T47D (cell line): ENCODE data around the gene ZCWPW2.

ENCODE experiments used
- DNase-seq, 2 experiments: peaks; one replicate each; pipeline versions ENCODE4 v3.0.0 to v3.0.0-alpha.2; 2011 to 2012; ENCODE audit warnings: low read depth in 1 of 2, low spot score in 1 of 2
- JUND ChIP-seq: IDR thresholded peaks from 2 replicates; pipeline ENCODE4 v1.6.1; 2012; ENCODE audit warnings: low read depth
- in situ Hi-C: cut with HindIII; loops from 2 replicates; pipeline ENCODE4 v1.10.0; 2016; ENCODE audit warnings: low sequenced_read_pairs, low pct_unique_long_range_greater_than_20kb

Gene ZCWPW2

DNA sequence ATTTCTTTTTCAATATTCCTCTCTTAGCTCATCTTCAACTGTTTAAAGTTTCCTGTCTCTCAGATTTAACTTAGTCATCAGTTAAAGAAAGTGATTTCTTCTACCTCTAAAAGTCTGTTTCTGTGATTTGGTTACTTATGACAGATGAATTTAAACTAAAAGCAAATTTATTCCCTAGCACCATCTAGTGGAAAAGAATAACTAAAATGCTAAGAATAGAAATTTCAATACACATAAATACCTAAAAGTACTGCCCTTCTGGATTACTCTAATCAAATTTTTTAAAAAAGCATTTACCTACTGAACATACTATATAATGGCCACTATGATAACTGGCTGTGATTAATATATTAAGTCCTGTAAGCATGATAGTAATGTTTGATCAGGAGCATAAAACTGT, 14.0 kb upstream of the ZCWPW2 start:
- no peak for TF ChIP-seq JUND
- no peak for DNase-seq
- in situ Hi-C loops = no loop called here

- in situ Hi-C loops = no loop called here
- TF ChIP-seq JUND = no peak
- DNase-seq = no peak
Measured at GRCh38 chr3:28335246-28335645, 13.3 kb upstream of the ZCWPW2 start.

DNA sequence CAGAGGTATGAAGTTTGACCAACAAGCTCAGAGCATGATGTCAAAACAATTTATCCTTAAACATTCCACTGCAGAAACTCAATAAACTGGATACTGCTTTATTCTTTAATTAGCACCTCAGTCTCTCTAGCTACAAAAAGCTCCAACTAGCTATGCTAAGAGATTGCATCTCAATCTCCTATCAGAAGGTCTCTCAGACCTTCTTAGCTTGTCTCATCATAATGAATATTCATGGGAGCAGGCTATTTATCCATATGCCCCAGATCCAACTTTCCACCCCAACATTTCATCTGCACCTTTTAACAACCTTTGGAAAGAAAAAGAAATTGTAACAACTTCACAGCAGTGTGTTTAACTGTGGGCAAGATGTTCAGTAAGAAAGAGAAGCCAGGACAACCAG, 11.3 kb upstream of the ZCWPW2 start:
- no peak for DNase-seq
- no peak for TF ChIP-seq JUND
- in situ Hi-C loops = no loop called here

- in situ Hi-C loops = no loop called here
Measured at GRCh38 chr3:28343144-28343543, 5.4 kb upstream of the ZCWPW2 start.

DNA sequence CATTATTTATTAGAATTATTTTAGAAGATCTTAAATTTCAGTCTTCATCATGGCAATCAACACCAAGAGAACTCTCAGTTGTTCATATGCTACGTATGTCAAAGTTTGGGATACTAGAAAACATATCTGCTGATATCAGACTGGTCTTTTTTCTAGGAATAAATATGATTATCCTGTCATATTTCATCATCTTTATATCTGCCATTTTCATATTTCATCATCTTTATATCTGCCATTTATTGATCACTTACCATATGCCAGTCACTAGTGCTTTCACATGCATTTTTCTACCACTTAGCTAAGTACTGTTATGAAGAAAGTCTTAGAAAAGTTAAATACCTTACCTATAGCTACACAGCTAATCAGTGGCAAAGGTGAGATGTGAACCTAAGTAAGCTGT, 2.8 kb upstream of the ZCWPW2 start:
- in situ Hi-C loops = no loop called here

More at GRCh38 chr3:28343144-28343543, 5.4 kb upstream of the ZCWPW2 start:
- no peak for DNase-seq
- TF ChIP-seq JUND = no peak

GRCh38 chr3:28347374-28348264, 902 bp upstream of the ZCWPW2 start:
- TF ChIP-seq JUND = no peak
- DNase-seq = peak; percentile 1 to 15
- in situ Hi-C loops = no loop called here

More for the DNA sequence above, 2.8 kb upstream of the ZCWPW2 start:
- no peak for TF ChIP-seq JUND
- DNase-seq = no peak

GRCh38 chr3:28348265-28348628, 274 bp upstream of the ZCWPW2 start:
- no peak for DNase-seq
- in situ Hi-C loops = no loop called here

GRCh38 chr3:28349469-28350000, 1.0 kb downstream of the ZCWPW2 start:
- no peak for DNase-seq
- no peak for TF ChIP-seq JUND
- in situ Hi-C loops = no loop called here

More at GRCh38 chr3:28348265-28348628, 274 bp upstream of the ZCWPW2 start:
- TF ChIP-seq JUND = no peak

DNA sequence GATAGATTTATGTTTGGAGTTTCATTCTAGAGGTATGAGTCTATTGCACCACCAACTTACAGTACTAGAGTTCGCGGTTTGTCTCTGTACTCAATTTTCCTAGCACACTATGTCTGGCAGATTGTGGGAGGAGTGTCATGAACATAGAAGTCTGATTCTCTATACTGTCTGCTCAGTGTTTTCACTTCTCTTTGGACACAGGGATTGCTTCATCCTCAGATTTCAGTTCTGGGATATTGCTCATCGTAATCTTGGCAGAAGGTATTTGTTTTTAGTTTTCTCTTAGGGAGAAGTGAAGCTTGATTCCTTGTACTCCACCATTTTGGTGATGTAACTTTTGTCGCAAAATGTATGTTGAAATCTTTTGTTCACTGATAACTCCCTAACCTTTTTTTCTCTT, 27.9 kb downstream of the ZCWPW2 start:
- in situ Hi-C loops = no loop called here
- TF ChIP-seq JUND = no peak
- no peak for DNase-seq

- no peak for DNase-seq
- TF ChIP-seq JUND = no peak
- in situ Hi-C loops = no loop called here
Measured at GRCh38 chr3:28386049-28386448, 37.5 kb downstream of the ZCWPW2 start.

DNA sequence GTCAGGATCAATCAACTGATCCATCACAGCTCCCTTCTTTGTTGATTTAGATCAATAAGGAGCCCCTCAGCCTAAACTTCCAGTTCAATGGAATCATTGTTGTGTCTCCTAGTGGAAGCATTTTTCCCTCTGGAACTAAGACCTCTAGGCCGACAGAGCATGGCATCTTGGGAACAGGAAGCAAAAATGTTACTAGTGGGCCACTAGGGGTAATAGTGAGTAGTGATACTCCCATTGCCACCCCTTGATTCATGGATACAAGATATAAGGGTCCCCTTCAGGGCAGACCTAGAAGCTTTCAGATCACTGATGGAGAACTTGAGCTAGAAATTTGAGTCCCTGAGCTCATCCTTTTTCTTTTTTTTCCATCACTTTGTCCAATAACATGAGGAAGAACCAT, 40.5 kb downstream of the ZCWPW2 start:
- TF ChIP-seq JUND = no peak
- in situ Hi-C loops = no loop called here
- DNase-seq = no peak

DNA sequence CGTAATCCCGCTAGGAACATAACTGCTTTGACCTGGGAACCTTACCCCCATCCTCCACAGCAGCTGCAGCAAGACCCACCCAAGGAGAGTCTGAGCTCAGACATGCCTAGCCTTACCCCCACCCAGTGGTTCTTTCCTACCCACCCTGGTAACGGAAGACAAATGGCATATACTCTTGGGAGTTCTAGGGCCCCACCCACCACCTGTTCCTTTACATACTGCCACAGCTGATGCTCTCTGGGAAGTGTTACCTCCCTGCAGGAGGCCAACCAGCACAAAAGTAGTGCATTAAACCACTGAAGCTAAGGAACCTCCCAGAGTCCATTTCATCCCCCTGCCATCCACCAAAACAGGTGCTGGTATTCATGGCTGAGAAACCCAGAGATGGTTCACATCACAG, 50.7 kb downstream of the ZCWPW2 start:
- in situ Hi-C loops = no loop called here
- no peak for DNase-seq
- TF ChIP-seq JUND = no peak

DNA sequence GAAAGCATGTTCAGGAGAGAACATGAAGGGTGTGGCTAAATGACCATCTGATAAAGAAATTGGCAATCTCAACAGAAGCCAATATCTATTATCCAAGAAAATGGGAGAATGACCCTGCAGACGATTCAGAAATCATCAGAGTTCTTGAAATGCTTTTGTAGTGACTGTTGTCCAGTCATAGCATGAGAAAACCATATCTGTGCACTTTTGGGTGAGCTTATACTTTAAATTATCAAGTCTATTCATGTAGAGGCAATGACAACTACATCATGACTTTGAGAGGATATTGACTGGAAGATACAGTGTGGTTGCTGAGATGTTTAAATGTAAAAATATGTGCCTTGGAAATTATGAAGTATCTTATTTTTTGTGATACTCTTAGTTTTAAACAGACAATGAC, 57.7 kb downstream of the ZCWPW2 start:
- DNase-seq = no peak
- no peak for TF ChIP-seq JUND
- in situ Hi-C loops = no loop called here
